K562 (cell line): Measurements from ENCODE around the gene ZNF177. TPM values are rescaled to one million over a fixed set of nuclear protein-coding genes. Genes with fewer than 3 reads are reported as not detected.

ENCODE experiments used
- BHLHE40 ChIP-seq: IDR thresholded peaks from 2 replicates; pipeline ENCODE4 v1.6.1; 2011; ENCODE audit warnings: low read length, improper control_type of control experiment
- DIDO1 ChIP-seq: fragments of 450-650 bp; IDR thresholded peaks from 2 replicates; pipeline ENCODE4 v1.6.1; 2016; ENCODE audit warnings: low read depth, missing biosample characterization, missing genetic modification characterization
- ELF1 ChIP-seq: fragments of 200-800 bp; sonication (Bioruptor generic); IDR thresholded peaks from 2 replicates; pipeline ENCODE4 v1.6.1; 2016; ENCODE audit warnings: missing genetic modification characterization, missing compliant biosample characterization
- MAFG ChIP-seq: fragments of 450-650 bp; conservative IDR thresholded peaks from 2 replicates; pipeline ENCODE4 v1.6.1; 2016; ENCODE audit warnings: missing genetic modification characterization, missing compliant biosample characterization
- MAZ ChIP-seq, 2 experiments: fragments of 450-650 bp in 1 of 2; sonication (generic) in 1 of 2; formaldehyde crosslinking; IDR thresholded peaks in 1 of 2; conservative IDR thresholded peaks in 1 of 2; 2 replicates each; pipeline versions ENCODE4 v1.4.0 to v1.5.0; 2020; ENCODE audit warnings: mild to moderate bottlenecking in 1 of 2, missing genetic modification reagents in 1 of 2
- MEF2D ChIP-seq: conservative IDR thresholded peaks from 2 replicates; pipeline ENCODE4 v1.6.1; 2016; ENCODE audit warnings: low read depth, missing genetic modification characterization, missing compliant biosample characterization
- MNT ChIP-seq, 2 experiments: fragments of 450-650 bp; conservative IDR thresholded peaks; 2 replicates each; pipeline ENCODE4 v1.6.1; 2017; ENCODE audit warnings: mild to moderate bottlenecking in 2 of 2, moderate library complexity in 2 of 2
- RBM34 ChIP-seq: fragments of 200-400 bp; formaldehyde crosslinking; IDR thresholded peaks from 2 replicates; pipeline ENCODE4 v1.6.1; 2018; ENCODE audit warnings: low read length, borderline replicate concordance; ENCODE audit not compliant: insufficient read depth
- SMAD1 ChIP-seq: fragments of 150-350 bp; IDR thresholded peaks from 2 replicates; pipeline ENCODE4 v1.6.1; 2014; ENCODE audit warnings: low read length, low read depth; ENCODE audit not compliant: partially characterized antibody
- SMARCA4 ChIP-seq: fragments of 450-650 bp; IDR thresholded peaks from 2 replicates; pipeline ENCODE4 v1.6.1; 2016
- SREBF1 ChIP-seq: fragments of 150-350 bp; IDR thresholded peaks from 2 replicates; pipeline ENCODE4 v1.6.1; 2014; ENCODE audit warnings: antibody characterized with exemption, low read depth, low read length, borderline replicate concordance
- SRSF1 ChIP-seq: fragments of 200-400 bp; formaldehyde crosslinking; IDR thresholded peaks from 2 replicates; pipeline ENCODE4 v1.6.1; 2017; ENCODE audit warnings: mild to moderate bottlenecking, low read depth, low read length, moderate library complexity
- ZBTB17 ChIP-seq: fragments of 450-650 bp; formaldehyde crosslinking; IDR thresholded peaks from 2 replicates; pipeline ENCODE4 v1.4.0; 2020; ENCODE audit warnings: mild to moderate bottlenecking
- ZBTB40 ChIP-seq, 2 experiments: fragments of 450-650 bp in 1 of 2; sonication (generic) in 1 of 2; formaldehyde crosslinking in 1 of 2; IDR thresholded peaks; 2 replicates each; pipeline versions ENCODE4 v1.7.1 to v1.9.0; 2016 to 2022; ENCODE audit warnings: inconsistent platforms in 1 of 2, mild to moderate bottlenecking in 1 of 2, missing genetic modification reagents in 1 of 2
- ZC3H8 ChIP-seq: fragments of 450-650 bp; IDR thresholded peaks from 2 replicates; pipeline ENCODE4 v1.6.1; 2017
- ZNF239 ChIP-seq: fragments of 250-450 bp; sonication (Bioruptor Pico); IDR thresholded peaks from 2 replicates; pipeline ENCODE4 v1.4.0; 2020; ENCODE audit warnings: mild to moderate bottlenecking
- ZNF444 ChIP-seq: fragments of 250-450 bp; sonication (Bioruptor Pico); IDR thresholded peaks from 2 replicates; pipeline ENCODE4 v1.4.0; 2020; ENCODE audit warnings: mild to moderate bottlenecking, moderate library complexity
- polyA plus RNA-seq, 8 experiments: library from polyadenylated mRNA; depleted of rRNA in 4 of 8; stranded (reverse) in 5 of 8; unstranded in 3 of 8; fragments of >200 nt; fragmentation: Nextera tagmentation in 2 of 8; fragmentation: Illumina TruSeq in 1 of 8; extraction: Ambion mirVana in 2 of 8; extraction: Trizol in 1 of 8; gene quantifications; 2 replicates each; pipeline versions ENCODE4 v1.2.1 to v1.2.3, GENCODE V29; 2011 to 2014; ENCODE audit warnings: inconsistent platforms in 1 of 8, missing spikeins in 1 of 8
- total RNA-seq, 7 experiments: library from RNA; depleted of rRNA in 6 of 7; stranded (reverse); fragments of >200 nt in 6 of 7; fragmentation: Illumina TruSeq in 2 of 7; extraction: Trizol in 2 of 7; gene quantifications; 2 replicates each; pipeline versions ENCODE4 v1.2.1 to v1.2.3, GENCODE V29; 2011 to 2021; ENCODE audit warnings: low replicate concordance in 1 of 7
- TF ChIP-seq, protein P1 (sequence below): sonication (generic); formaldehyde crosslinking; IDR thresholded peaks from 2 replicates; pipeline ENCODE4 v1.8.1; 2022; ENCODE audit warnings: missing genetic modification reagents

Gene ZNF177
- total and polyA plus RNA-seq, 9 of the 15 experiments (the other 6 are each of a cell fraction or from before 2014, with no cell fraction given): 0.25 to 1.8 (median 1.1) TPM

GRCh38 chr19:9362905-9363304 lies at the start of gene ZNF177 (continued):
- TF ChIP-seq ELF1 (tag) (0 out of 2 replicates have a peak, but pooled peaks have one; percentile 37), DIDO1 (tag) (0 out of 2 replicates have a peak, but pooled peaks have one; percentile 29), ZBTB17 (CRISPR knock-in tag) (no peak), ZC3H8 (no peak), MNT (conservative IDR thresholded peaks at IDR 0.05) (no peak), SMARCA4 (no peak), ZNF444 (CRISPR knock-in tag) (no peak), RBM34 (no peak), MAZ (CRISPR knock-in tag; conservative IDR thresholded peaks at IDR 0.05 in 1 of 2, IDR thresholded peaks at IDR 0.05 in 1 of 2) (peak; percentile 26 to 43; a peak in 1 of 4 replicates), MAFG (tag) (no peak), BHLHE40 (no peak), SMAD1 (no peak), MEF2D (tag) (no peak), ZBTB40 (IDR thresholded peaks at IDR 0.05) (peak; percentile 85), ZBTB40 (CRISPR knock-in tag; IDR thresholded peaks at IDR 0.05) (no peak), SREBF1 (no peak), ZNF239 (CRISPR knock-in tag) (no peak), SRSF1 (no peak)
- TF ChIP-seq, protein P1, sequence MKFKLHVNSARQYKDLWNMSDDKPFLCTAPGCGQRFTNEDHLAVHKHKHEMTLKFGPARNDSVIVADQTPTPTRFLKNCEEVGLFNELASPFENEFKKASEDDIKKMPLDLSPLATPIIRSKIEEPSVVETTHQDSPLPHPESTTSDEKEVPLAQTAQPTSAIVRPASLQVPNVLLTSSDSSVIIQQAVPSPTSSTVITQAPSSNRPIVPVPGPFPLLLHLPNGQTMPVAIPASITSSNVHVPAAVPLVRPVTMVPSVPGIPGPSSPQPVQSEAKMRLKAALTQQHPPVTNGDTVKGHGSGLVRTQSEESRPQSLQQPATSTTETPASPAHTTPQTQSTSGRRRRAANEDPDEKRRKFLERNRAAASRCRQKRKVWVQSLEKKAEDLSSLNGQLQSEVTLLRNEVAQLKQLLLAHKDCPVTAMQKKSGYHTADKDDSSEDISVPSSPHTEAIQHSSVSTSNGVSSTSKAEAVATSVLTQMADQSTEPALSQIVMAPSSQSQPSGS (CRISPR knock-in tag): no peak
